ENCODE data around the gene FBP2.

The FBP2 gene

GRCh38 chr9:94623253-94623652 is 29.6 kb upstream of the FBP2 start:
- peak; percentile 49 for TF ChIP-seq CTCF (IDR thresholded peaks at IDR 0.05; ENCODE audit: insufficient read depth, missing control alignments)
- no peak for DNase-seq (ENCODE audit: insufficient read length, low spot score)
- no peak for FAIRE-seq

- no peak for FAIRE-seq
- DNase-seq (ENCODE audit: insufficient read length, low spot score), result no peak
- no peak for TF ChIP-seq CTCF (IDR thresholded peaks at IDR 0.05; ENCODE audit: insufficient read depth, missing control alignments)
These were observed 28.6 kb upstream of the FBP2 start for GRCh38 chr9:94622087-94622800.

GRCh38 chr9:94619026-94619425 is 25.4 kb upstream of the FBP2 start:
- DNase-seq (ENCODE audit: insufficient read length, low spot score) (no peak), FAIRE-seq (no peak)
- no peak for TF ChIP-seq CTCF (IDR thresholded peaks at IDR 0.05; ENCODE audit: insufficient read depth, missing control alignments)

GRCh38 chr9:94613003-94613402 is 19.4 kb upstream of the FBP2 start:
- no peak for DNase-seq (ENCODE audit: insufficient read length, low spot score)
- TF ChIP-seq CTCF (IDR thresholded peaks at IDR 0.05; ENCODE audit: insufficient read depth, missing control alignments), result peak; percentile 0
- no peak for FAIRE-seq

GRCh38 chr9:94612071-94612470 is 18.4 kb upstream of the FBP2 start:
- FAIRE-seq, result no peak
- no peak for TF ChIP-seq CTCF (IDR thresholded peaks at IDR 0.05; ENCODE audit: insufficient read depth, missing control alignments)
- no peak for DNase-seq (ENCODE audit: insufficient read length, low spot score)

- no peak for FAIRE-seq
- DNase-seq (ENCODE audit: insufficient read length, low spot score), result no peak
- TF ChIP-seq CTCF (IDR thresholded peaks at IDR 0.05; ENCODE audit: insufficient read depth, missing control alignments), result no peak
These were observed 18.0 kb upstream of the FBP2 start for GRCh38 chr9:94611638-94612068.

- TF ChIP-seq CTCF (IDR thresholded peaks at IDR 0.05; ENCODE audit: insufficient read depth, missing control alignments), result no peak
- DNase-seq (ENCODE audit: insufficient read length, low spot score) (no peak), FAIRE-seq (no peak)
These were observed 16.6 kb upstream of the FBP2 start for GRCh38 chr9:94610181-94610606.

All from D721Med (cell line).